Retinal pigment epithelial cell (primary cell): ENCODE measurements around the gene A1BG.

Experiments used
- DNase-seq: peaks from one replicate; pipeline ENCODE4 v3.0.0-alpha.2; 2010; ENCODE audit warnings: low read depth
- H3K4me3 ChIP-seq: 2 replicates; pipeline ENCODE4 v1.5.1; 2011; ENCODE audit warnings: mild to moderate bottlenecking, low read length, control low read depth, moderate library complexity
- TF ChIP-seq, protein P1 (sequence below): conservative IDR thresholded peaks from 2 replicates; pipeline ENCODE4 v1.5.1; 2011; ENCODE audit warnings: low read depth, low read length, control low read depth, inconsistent platforms

A1BG gene

DNA sequence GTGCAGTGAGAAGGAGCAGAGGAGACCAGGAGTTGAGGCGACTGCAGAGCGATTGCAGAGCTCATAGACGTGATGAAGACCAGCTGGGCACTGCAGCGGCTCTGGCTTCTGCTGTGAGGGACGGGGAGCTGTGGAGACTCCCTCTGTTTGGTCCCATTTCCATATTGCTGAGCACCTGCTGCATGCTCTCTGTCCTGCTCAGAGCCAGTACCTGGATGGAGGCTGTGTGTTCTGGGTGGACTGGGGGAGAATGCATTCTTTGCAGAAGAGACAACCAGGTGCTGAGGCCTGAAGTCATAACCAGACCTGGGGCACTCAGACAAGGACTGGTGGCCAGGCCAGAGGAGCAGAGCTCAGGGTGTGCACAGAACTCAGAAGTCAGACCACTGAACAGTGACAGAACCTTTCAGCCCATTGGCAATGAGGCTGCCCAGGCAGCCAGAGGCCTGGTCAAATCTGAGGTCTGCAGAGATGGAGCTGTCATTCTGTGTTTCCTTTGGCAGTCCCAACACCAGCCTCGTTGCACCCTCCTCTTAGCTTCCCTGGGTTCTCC, 1.3 kb upstream of the A1BG start:
- TF ChIP-seq, protein P1, sequence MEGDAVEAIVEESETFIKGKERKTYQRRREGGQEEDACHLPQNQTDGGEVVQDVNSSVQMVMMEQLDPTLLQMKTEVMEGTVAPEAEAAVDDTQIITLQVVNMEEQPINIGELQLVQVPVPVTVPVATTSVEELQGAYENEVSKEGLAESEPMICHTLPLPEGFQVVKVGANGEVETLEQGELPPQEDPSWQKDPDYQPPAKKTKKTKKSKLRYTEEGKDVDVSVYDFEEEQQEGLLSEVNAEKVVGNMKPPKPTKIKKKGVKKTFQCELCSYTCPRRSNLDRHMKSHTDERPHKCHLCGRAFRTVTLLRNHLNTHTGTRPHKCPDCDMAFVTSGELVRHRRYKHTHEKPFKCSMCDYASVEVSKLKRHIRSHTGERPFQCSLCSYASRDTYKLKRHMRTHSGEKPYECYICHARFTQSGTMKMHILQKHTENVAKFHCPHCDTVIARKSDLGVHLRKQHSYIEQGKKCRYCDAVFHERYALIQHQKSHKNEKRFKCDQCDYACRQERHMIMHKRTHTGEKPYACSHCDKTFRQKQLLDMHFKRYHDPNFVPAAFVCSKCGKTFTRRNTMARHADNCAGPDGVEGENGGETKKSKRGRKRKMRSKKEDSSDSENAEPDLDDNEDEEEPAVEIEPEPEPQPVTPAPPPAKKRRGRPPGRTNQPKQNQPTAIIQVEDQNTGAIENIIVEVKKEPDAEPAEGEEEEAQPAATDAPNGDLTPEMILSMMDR = no peak
- DNase-seq = no peak
- H3K4me3 ChIP-seq = no peak overlapping the region

DNA sequence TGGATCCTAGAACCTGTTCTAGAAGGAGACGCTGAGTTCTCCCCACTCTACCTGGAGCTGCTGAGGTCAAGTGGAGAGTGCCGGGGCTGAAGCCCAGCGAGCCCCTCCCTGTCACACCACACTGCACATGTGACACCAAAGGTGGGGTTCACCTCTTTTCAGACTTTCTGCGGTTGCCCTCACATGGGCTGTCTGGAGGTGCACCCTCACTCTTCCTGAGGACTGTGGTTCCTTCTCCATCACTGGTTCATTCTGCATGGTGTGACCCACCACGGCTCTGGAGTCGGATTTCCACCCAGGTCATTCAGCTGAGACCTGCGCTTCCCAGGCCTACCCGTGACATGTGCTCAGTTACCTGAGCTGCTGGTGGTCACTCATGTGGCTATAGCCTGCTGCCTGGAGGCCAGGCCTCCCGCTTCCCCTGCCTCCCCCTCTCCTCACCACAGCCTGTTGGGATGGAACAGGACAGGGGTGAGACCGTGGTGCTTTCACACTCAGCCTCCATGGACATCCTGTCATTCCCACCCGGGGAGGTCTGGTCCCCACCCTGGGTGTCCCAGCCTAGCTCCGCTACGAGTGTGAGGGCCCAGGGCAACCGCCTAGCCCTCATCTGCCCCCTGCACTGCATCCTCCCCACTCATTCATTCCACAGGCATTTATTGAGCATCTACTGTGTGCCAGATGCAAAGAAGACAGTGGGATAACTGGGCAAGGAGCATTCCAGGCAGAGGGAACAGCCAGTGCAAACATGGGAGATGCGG, 605 bp upstream of the A1BG start:
- TF ChIP-seq, protein P1 = no peak
- no peak overlapping the region for H3K4me3 ChIP-seq
- no peak for DNase-seq

DNA sequence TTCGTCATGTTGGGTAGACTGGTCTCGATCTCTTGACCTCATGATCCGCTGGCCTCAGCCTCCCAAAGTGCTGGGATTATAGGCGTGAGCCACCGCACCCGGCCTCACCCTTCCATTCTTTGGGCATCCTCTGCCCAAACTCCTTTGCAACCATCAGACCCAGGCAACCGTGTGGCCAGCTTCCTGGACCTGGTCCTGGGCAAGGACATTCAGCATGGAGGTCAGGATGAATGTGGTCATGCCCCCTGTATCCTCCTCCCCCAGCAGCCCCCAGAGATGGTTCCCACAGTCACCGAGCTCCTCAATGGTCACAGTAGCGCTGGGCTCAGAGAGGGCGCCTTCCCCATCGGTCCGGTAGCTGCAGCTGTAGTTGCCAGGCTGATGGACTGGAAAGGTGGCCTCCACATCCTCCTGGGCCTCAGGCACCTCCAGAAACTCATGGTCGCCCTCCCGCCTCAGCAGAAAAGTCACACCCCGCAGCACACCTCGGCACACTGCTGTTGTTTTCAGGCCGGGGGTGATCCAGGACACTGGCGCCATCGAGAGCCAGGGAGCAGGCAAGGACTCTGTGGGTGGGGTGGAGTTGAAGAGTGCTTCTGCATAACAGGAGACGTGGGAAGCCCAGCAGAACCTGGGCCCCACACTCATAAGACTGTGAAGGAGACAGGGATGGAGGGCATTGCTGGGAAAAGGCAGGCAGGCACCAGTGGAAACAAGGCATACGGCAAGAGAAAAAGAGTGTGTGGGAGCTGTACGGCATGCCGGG, 1.1 kb downstream of the A1BG start:
- no peak for DNase-seq
- TF ChIP-seq, protein P1 = no peak
- H3K4me3 ChIP-seq = no peak overlapping the region

DNA sequence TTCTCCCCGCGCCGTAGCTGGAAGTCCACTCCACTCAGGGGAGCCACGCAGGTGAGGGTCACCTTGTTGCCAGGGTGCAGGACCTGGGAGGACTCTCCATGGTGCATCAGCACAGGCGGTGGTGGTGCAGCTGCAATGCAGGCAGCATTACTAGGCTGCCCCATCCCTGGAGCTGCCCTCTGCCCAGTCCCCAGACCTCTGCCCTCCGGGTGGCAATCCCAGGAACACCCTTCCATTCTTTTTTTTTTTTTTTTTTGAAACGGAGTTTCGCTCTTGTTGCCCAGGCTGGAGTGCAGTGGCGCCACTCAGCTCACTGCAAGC, 1.8 kb downstream of the A1BG start:
- no peak overlapping the region for H3K4me3 ChIP-seq
- TF ChIP-seq, protein P1 = no peak

DNA sequence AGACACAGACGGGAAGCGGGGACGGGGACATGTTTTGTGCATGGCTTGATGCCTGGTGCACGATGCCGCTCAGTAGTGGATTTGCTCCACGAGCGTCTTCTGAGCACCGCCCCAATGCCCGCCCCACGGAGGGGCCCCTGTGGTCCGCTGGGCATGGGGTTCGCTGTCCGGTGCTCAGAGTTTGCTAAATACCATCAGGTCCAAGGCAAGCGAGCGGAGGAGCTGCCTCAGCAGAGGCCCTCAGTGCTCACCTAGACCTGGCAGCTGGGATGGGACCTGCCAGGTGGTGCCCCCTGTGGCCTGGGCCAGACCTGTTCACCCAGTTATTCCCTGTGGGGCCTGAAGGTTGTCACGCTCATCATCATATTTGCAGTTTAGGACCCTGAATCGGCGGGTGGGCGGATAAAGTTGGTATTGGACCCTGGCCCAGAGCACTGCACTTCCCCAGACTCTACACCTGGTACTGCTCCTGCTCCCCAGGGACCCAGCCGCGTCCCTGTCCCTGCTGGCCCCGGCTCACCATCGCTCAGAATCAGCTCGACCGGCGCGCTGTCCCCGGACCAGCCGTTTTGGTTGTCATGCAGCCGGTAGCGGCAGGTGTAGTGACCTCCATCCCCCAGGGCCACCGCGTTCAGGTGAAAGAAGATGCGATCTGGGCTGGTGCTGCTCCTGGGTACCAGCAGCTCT, 2.3 kb downstream of the A1BG start:
- TF ChIP-seq, protein P1 = no peak
- no peak overlapping the region for H3K4me3 ChIP-seq
- DNase-seq = no peak

More for the DNA sequence above, 1.8 kb downstream of the A1BG start:
- no peak for DNase-seq

DNA sequence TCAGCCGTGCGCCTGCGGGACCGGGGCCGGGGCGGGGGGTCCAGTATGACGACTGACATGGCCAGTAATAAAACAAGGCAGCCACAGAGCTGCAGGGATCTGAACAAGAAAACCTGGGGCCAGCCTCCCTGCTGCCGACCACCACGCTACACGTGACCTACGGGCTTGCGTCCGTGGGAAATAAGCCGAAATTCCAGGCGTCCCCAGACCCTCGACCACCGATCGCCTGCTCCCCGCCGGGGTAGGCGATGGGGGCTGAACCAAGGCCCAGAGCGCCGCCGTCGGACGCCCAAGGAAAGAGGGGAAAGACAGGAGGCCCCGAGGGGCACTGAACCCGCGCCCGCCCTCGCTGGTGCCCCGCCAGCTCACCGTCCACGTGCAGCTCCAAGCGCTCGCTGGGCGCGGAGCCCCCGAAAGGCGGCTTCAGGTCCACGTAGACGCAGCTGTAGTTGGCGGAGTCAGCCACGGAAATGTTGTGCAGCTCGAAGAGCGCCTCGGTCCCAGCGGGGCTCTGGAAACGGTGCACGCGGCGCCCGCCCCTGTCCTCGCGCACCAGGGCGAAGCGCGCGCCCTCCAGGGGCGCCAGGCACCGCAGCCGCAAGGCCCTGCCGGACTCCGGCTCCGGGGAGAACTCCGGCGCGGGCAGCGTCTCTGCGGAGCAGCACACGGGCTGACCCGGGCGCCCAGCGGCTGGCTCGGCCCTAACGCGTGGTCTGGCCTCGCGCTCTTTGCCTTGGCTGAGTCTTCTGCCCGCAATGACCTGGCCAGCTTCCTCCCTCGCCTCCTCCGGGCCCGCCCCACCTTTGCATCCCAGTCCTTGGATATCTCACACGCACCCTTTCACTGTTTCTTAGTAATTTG, 3.1 kb downstream of the A1BG start:
- no peak overlapping the region for H3K4me3 ChIP-seq
- TF ChIP-seq, protein P1 = no peak
- no peak for DNase-seq
